ENCODE measurements around the gene SLC1A7. TPM values are rescaled to one million over a fixed set of nuclear protein-coding genes. Genes with fewer than 3 reads are reported as not detected.
A peak's percentile ranks its signal among the peaks of the same experiment; 100 is the strongest.

The SLC1A7 gene
- total and polyA plus RNA-seq, 2 of the 13 experiments (the other 11 are each of a cell fraction or from before 2014, with no cell fraction given): 0.04 to 2.0 TPM

DNA sequence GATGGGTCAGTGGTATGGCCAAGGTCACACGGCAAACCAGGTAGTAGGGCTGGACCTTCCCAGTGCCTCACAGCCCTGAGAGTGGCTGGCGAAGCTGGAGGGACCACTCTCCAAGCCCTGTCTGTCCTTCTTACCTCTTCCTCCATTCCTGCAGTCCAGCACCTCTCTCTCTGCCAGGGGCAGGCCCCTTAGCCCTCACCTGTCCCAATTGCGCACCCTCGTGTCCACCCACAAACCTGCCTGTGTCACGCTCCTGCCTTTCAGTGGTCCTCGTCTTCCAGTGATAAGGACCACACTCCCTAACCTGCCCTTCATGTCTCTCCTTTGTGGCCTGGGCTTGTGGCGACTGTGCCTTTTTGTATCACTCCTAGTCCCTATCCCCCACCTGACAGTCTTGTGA is 77.0 kb downstream of the SLC1A7 start:
- no peak overlapping the region for H3K4me3 ChIP-seq (replicated peaks in 1 of 3; ENCODE audit: insufficient read depth in 1 of 3, low read depth in 2 of 3, low read length in 3 of 3)
- intact Hi-C loops (cut with micrococcal nuclease; ENCODE audit: unreplicated experiment) (no loop called here), in situ Hi-C loops (cut with HindIII; ENCODE audit: extremely low pct_ligation_motif_present, low pct_unique_long_range_greater_than_20kb) (no loop called here)
- POLR2A ChIA-PET: no interaction called here
- WGBS (ENCODE audit: low lambda C conversion rate): 56% methylated on average over 7 of the region's 7 CpGs
- H2AFZ ChIP-seq (ENCODE audit: low read length): no peak overlapping the region
- H3K79me2 ChIP-seq (ENCODE audit: insufficient read depth, low read length): no peaks in the 10 kb centered on the region
- no peak overlapping the region for H3K9ac ChIP-seq (ENCODE audit: insufficient read depth, low read depth, low read length)
- no TSS peak for BruUV-seq (replicated peaks)
- H3K9me3 ChIP-seq (ENCODE audit: low read length): no peaks in the 10 kb centered on the region
- H4K20me1 ChIP-seq (ENCODE audit: insufficient read depth, low read length): no peaks in the 10 kb centered on the region
- H3K36me3 ChIP-seq (replicated peaks in 1 of 2; ENCODE audit: control insufficient read depth in 1 of 2, insufficient read depth in 2 of 2, low read length in 2 of 2): no peaks in the 10 kb centered on the region
- ATAC-seq: no peak
- TF ChIP-seq YEATS4 (CRISPR knock-in tag; IDR thresholded peaks at IDR 0.05; ENCODE audit: borderline replicate concordance): no peak
- TF ChIP-seq MIER2 (CRISPR knock-in tag; IDR thresholded peaks at IDR 0.05): no peak
- TF ChIP-seq, protein P1, sequence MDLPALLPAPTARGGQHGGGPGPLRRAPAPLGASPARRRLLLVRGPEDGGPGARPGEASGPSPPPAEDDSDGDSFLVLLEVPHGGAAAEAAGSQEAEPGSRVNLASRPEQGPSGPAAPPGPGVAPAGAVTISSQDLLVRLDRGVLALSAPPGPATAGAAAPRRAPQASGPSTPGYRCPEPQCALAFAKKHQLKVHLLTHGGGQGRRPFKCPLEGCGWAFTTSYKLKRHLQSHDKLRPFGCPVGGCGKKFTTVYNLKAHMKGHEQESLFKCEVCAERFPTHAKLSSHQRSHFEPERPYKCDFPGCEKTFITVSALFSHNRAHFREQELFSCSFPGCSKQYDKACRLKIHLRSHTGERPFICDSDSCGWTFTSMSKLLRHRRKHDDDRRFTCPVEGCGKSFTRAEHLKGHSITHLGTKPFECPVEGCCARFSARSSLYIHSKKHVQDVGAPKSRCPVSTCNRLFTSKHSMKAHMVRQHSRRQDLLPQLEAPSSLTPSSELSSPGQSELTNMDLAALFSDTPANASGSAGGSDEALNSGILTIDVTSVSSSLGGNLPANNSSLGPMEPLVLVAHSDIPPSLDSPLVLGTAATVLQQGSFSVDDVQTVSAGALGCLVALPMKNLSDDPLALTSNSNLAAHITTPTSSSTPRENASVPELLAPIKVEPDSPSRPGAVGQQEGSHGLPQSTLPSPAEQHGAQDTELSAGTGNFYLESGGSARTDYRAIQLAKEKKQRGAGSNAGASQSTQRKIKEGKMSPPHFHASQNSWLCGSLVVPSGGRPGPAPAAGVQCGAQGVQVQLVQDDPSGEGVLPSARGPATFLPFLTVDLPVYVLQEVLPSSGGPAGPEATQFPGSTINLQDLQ (CRISPR knock-in tag; IDR thresholded peaks at IDR 0.05): no peak
- TF ChIP-seq KLF11 (CRISPR knock-in tag; IDR thresholded peaks at IDR 0.05): no peak
- TF ChIP-seq HMGA1 (CRISPR knock-in tag; conservative IDR thresholded peaks at IDR 0.05): no peak
- TF ChIP-seq ZNF879 (CRISPR knock-in tag; IDR thresholded peaks at IDR 0.05): no peak
- TF ChIP-seq RBM22 (optimal IDR thresholded peaks at IDR 0.05; ENCODE audit: low read length): no peak
- TF ChIP-seq ZNF431 (CRISPR knock-in tag; IDR thresholded peaks at IDR 0.05; ENCODE audit: borderline replicate concordance, low read depth): no peak
- TF ChIP-seq STAG1 (CRISPR knock-in tag; IDR thresholded peaks at IDR 0.05): peak; percentile 19; the same call in 1 of the 2 replicates
- CTCF ChIA-PET (ENCODE audit: low intra/inter-chr PET ratio, low total read pairs): no interaction called here
- H3K27me3 ChIP-seq (ENCODE audit: control insufficient read depth in 1 of 2, insufficient read depth in 2 of 2, low read length in 2 of 2): peaks cover 5 to 40% of the 10 kb centered on the region in 2 experiments; a peak in 4 of 5 replicates
- no peak overlapping the region for H3K4me2 ChIP-seq (ENCODE audit: low read depth, low read length)
- H3K27ac ChIP-seq (ENCODE audit: extremely low read length, insufficient read depth, low read length): no peak overlapping the region
- DNase-seq (ENCODE audit: low spot score): no peak
- no peaks in the 10 kb centered on the region for H3K4me1 ChIP-seq (ENCODE audit: insufficient read depth, low read length)
- no peak for FAIRE-seq

Measured in HepG2 (cell line).